Measurements from ENCODE around the gene OR51E1.
A peak's percentile ranks its signal among the peaks of the same experiment; 100 is the strongest.

The OR51E1 gene

DNA sequence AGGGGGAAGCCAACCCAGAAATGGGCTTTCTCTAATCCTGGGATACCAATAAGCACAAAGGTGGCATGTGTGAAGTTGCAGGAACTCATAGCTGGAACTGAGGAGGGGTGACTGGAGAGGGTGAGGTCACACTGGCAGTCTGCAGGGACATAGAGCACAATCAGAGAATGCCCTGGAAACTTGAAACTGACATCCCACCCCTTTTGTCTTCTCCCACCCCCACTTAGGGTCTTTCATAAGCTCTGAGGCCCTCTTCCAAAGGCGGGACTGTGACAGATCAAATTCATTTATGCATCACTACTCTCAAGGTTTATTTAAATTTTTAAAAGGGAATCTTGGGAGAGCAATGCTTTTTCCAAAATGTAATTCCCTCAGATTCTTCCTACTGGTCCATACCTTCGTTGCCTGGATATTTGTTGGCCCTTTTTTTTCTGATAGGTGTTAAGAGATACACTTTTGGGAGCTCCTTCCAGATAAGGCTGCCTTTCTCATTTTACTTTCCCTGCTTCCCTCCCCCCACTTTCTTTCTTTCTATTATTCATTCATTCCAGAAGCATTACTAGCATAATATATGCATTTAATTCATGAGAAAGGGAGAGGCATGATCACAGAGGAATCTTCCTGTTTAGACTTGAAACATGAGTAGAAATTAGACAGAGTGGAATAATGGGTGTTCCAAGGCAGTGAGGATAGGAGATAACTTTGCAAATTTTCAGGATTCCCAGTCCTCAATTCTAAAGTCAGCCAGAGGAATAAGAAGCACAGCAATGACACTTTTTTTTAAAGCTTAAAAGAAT, 39.0 kb downstream of the OR51E1 start:
- no peak overlapping the region for H3K27ac ChIP-seq (ENCODE audit: low read depth, low read length)
- H3K27me3 ChIP-seq (ENCODE audit: insufficient read depth, low read length), result no peaks in the 10 kb centered on the region
- H3K36me3 ChIP-seq (ENCODE audit: insufficient read depth, low read length), result no peaks in the 10 kb centered on the region
- H3K4me1 ChIP-seq (ENCODE audit: insufficient read depth, low read length), result no peaks in the 10 kb centered on the region
- WGBS, result 91% methylated on average over 1 of the region's 2 CpGs
- no peak overlapping the region for H3K9ac ChIP-seq (ENCODE audit: low read depth, low read length)
- H3K9me3 ChIP-seq (ENCODE audit: insufficient read depth, low read depth, low read length), result no peaks in the 10 kb centered on the region
- no peak overlapping the region for H3K4me3 ChIP-seq (ENCODE audit: low read length)

DNA sequence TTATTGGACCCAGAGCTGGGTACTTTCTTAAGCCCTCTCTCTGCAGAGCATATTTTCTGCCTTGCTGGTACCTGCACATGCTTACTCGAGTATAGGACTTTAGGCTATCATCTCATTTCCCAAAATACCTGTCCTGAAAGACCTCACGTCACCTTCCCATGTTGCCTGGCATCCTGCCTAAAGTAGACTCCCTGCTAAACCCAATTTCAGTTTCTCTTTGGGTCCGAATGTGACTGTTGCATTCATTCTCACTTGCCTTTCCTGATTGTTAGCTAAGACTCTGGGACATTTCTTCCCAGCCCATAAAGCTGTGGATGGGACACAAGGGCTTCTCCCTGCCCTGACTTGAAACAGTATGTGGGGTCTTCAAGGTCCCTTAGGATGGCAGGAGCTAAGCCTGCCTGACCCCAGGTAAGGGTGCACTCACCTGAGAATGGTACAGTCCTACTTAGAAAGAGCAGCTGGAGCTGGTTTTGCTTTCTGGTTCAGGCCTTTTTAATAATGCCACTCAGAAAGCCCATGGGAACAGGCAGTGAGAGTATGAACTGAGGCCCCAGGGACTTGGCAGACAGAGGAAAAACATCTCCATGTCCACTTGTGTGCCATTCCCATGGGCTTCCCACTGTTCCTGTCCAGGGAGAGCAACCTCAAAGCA, 41.0 kb downstream of the OR51E1 start:
- no peak overlapping the region for H3K27ac ChIP-seq (ENCODE audit: low read depth, low read length)
- H3K9me3 ChIP-seq (ENCODE audit: insufficient read depth, low read depth, low read length), result no peaks in the 10 kb centered on the region
- H3K36me3 ChIP-seq (ENCODE audit: insufficient read depth, low read length), result no peaks in the 10 kb centered on the region
- no peak overlapping the region for H3K4me3 ChIP-seq (ENCODE audit: low read length)
- H3K9ac ChIP-seq (ENCODE audit: low read depth, low read length), result no peak overlapping the region
- no peaks in the 10 kb centered on the region for H3K27me3 ChIP-seq (ENCODE audit: insufficient read depth, low read length)
- 92% methylated on average over 3 of the region's 3 CpGs for WGBS
- no peaks in the 10 kb centered on the region for H3K4me1 ChIP-seq (ENCODE audit: insufficient read depth, low read length)

DNA sequence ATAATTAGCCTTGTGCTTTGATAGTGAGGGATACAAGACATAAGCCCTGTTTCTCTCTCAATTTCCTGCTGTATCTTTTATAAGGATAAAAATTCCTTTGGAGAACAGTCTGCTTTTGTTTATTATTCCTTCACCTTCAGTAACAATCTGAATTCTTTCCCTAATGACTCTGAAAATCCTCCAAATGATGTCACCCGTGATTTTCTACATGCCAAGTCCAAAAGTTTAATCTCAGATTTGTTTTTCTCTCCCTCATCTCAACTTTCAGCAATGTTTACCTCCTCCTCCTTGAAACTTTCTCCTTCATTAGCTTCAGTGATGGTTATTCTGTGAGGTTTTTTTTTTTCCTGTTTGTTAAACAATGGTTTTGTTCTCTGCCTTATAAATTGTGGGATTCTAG, 51.7 kb downstream of the OR51E1 start:
- Histone ChIP-seq H3K9me3 (ENCODE audit: insufficient read depth, low read depth, low read length) (no peaks in the 10 kb centered on the region), H3K9ac (ENCODE audit: low read depth, low read length) (no peak overlapping the region), H3K27ac (ENCODE audit: low read depth, low read length) (no peak overlapping the region), H3K36me3 (ENCODE audit: insufficient read depth, low read length) (no peaks in the 10 kb centered on the region), H3K4me1 (ENCODE audit: insufficient read depth, low read length) (peaks cover 3% of the 10 kb centered on the region; the same call in 1 of the 2 replicates), H3K27me3 (ENCODE audit: insufficient read depth, low read length) (no peaks in the 10 kb centered on the region), H3K4me3 (ENCODE audit: low read length) (no peak overlapping the region)
- WGBS, result 78% methylated on average over 1 of the region's 1 CpG

GRCh38 chr11:4697585-4697984, 53.8 kb downstream of the OR51E1 start, which contains the start of gene OR51E2:
Gene OR51E2 (minus strand): TSS chr11:4697853. CDS start chr11:4682711, 15,142 bp downstream.
- Histone ChIP-seq H3K36me3 (ENCODE audit: insufficient read depth, low read length) (no peaks in the 10 kb centered on the region), H3K9ac (ENCODE audit: low read depth, low read length) (no peak within 1 kb of the TSS), H3K4me1 (ENCODE audit: insufficient read depth, low read length) (peaks cover 3% of the 10 kb centered on the region; the same call in 1 of the 2 replicates), H3K9me3 (ENCODE audit: insufficient read depth, low read depth, low read length) (no peaks in the 10 kb centered on the region), H3K4me3 (ENCODE audit: low read length) (no peak within 1 kb of the TSS), H3K27me3 (ENCODE audit: insufficient read depth, low read length) (no peaks in the 10 kb centered on the region), H3K27ac (ENCODE audit: low read depth, low read length) (no peak within 1 kb of the TSS)
- WGBS, result 82% methylated on average over 2 of the region's 3 CpGs

DNA sequence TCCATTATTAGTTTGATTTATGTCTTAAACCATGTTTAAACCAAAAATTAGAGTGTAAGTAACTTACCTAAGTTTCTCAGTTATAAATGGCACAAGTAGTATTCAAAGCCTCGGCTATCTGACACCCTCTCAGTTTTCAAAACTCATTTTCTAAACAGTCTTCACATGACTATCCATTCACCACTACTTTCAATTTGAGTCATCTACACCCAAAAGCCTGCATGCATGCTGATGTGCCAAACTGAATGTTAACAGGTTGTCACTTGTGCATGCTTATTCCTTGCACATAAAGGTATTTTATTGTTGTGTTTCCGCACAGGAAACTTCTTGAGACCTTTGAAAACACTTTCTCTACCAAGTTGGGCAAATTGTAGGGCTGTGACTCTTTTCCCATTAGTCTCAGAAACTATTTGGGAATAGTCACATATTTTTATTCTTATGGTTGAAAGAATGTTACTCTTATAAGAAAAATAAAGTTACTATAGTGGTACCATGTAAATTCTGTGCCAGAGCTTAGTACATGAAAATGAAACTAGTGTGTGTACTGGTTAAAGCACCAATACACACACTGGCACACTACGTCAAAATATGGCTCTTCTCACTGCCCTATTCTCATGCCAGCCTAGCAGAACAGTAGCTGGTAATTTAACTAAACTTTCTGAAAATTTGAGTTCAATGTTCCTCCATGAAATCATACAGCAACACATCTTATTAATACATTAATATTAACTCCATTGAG, 56.1 kb downstream of the OR51E1 start:
- H3K4me3 ChIP-seq (ENCODE audit: low read length), result no peak overlapping the region
- H3K27me3 ChIP-seq (ENCODE audit: insufficient read depth, low read length), result no peaks in the 10 kb centered on the region
- WGBS, result 100% methylated on average over 3 of the region's 3 CpGs
- H3K27ac ChIP-seq (ENCODE audit: low read depth, low read length), result no peak overlapping the region
- peaks cover 18% of the 10 kb centered on the region for H3K4me1 ChIP-seq (ENCODE audit: insufficient read depth, low read length)
- no peak overlapping the region for H3K9ac ChIP-seq (ENCODE audit: low read depth, low read length)
- H3K36me3 ChIP-seq (ENCODE audit: insufficient read depth, low read length), result no peaks in the 10 kb centered on the region
- no peaks in the 10 kb centered on the region for H3K9me3 ChIP-seq (ENCODE audit: insufficient read depth, low read depth, low read length)

- no peak overlapping the region for H3K27ac ChIP-seq (ENCODE audit: low read depth, low read length)
- H3K27me3 ChIP-seq (ENCODE audit: insufficient read depth, low read length), result no peaks in the 10 kb centered on the region
- H3K4me3 ChIP-seq (ENCODE audit: low read length), result no peak overlapping the region
- peaks cover 22% of the 10 kb centered on the region for H3K4me1 ChIP-seq (ENCODE audit: insufficient read depth, low read length)
- H3K9ac ChIP-seq (ENCODE audit: low read depth, low read length), result no peak overlapping the region
- H3K36me3 ChIP-seq (ENCODE audit: insufficient read depth, low read length), result no peaks in the 10 kb centered on the region
- H3K9me3 ChIP-seq (ENCODE audit: insufficient read depth, low read depth, low read length), result no peaks in the 10 kb centered on the region
- no CpG with 5 or more reads among the region's 1 CpG for WGBS
These were observed 56.6 kb downstream of the OR51E1 start for GRCh38 chr11:4700436-4700820.

GRCh38 chr11:4704054-4704789, 60.4 kb downstream of the OR51E1 start, which contains the start of gene MMP26:
Gene MMP26 (plus strand): TSS chr11:4704784.
- Histone ChIP-seq H3K27ac (ENCODE audit: low read depth, low read length) (peak within 1 kb of the TSS; percentile 70), H3K4me1 (ENCODE audit: insufficient read depth, low read length) (peaks cover 20% of the 10 kb centered on the region), H3K4me3 (ENCODE audit: low read length) (peak within 1 kb of the TSS; percentile 35), H3K36me3 (ENCODE audit: insufficient read depth, low read length) (no peaks in the 10 kb centered on the region), H3K27me3 (ENCODE audit: insufficient read depth, low read length) (no peaks in the 10 kb centered on the region), H3K9ac (ENCODE audit: low read depth, low read length) (peak within 1 kb of the TSS; percentile 8; the same call in 1 of the 2 replicates), H3K9me3 (ENCODE audit: insufficient read depth, low read depth, low read length) (no peaks in the 10 kb centered on the region)
- WGBS, result 30% methylated on average over 5 of the region's 5 CpGs

GRCh38 chr11:4704790-4705334, 61.1 kb downstream of the OR51E1 start:
- H3K27ac ChIP-seq (ENCODE audit: low read depth, low read length), result peak overlapping the region; percentile 70
- no peaks in the 10 kb centered on the region for H3K36me3 ChIP-seq (ENCODE audit: insufficient read depth, low read length)
- H3K27me3 ChIP-seq (ENCODE audit: insufficient read depth, low read length), result no peaks in the 10 kb centered on the region
- H3K9ac ChIP-seq (ENCODE audit: low read depth, low read length), result no peak overlapping the region
- peak overlapping the region; percentile 35 for H3K4me3 ChIP-seq (ENCODE audit: low read length)
- no peaks in the 10 kb centered on the region for H3K9me3 ChIP-seq (ENCODE audit: insufficient read depth, low read depth, low read length)
- WGBS, result 86% methylated on average over 7 of the region's 8 CpGs
- peaks cover 20% of the 10 kb centered on the region for H3K4me1 ChIP-seq (ENCODE audit: insufficient read depth, low read length)
